GM19324 (cell line): ENCODE data around the gene CDH23.
A peak's percentile ranks its signal among the peaks of the same experiment; 100 is the strongest.

Experiments used
- ATAC-seq: cut with Tn5 transposase; IDR thresholded peaks from one replicate; pipeline ENCODE4 v1.9.1; 2021; ENCODE audit warnings: mild to moderate bottlenecking, moderate library complexity; ENCODE audit not compliant: unreplicated experiment, low FRiP score

Gene CDH23

DNA sequence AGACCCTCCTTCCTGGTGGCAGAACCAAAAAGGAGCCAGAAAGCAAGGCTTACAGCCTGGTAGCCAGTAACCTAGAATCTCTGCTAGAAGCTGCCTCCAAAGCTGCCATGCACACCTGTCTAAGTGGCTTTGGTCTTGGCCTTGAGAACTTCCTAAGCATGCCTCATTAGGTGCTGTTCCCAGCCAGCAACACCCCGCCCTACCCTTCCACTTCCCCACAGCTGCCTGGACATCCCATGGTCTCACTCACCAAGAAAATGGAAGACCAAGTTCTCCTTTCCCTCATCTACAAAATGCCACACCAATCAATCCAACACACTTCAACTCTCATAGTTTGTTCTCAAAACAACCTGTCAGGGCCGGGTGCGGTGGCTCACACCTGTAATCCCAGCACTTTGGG lies 450.1 kb downstream of the CDH23 start:
- no peak for ATAC-seq

GRCh38 chr10:71847418-71847817 lies 450.7 kb downstream of the CDH23 start:
- ATAC-seq: no peak

DNA sequence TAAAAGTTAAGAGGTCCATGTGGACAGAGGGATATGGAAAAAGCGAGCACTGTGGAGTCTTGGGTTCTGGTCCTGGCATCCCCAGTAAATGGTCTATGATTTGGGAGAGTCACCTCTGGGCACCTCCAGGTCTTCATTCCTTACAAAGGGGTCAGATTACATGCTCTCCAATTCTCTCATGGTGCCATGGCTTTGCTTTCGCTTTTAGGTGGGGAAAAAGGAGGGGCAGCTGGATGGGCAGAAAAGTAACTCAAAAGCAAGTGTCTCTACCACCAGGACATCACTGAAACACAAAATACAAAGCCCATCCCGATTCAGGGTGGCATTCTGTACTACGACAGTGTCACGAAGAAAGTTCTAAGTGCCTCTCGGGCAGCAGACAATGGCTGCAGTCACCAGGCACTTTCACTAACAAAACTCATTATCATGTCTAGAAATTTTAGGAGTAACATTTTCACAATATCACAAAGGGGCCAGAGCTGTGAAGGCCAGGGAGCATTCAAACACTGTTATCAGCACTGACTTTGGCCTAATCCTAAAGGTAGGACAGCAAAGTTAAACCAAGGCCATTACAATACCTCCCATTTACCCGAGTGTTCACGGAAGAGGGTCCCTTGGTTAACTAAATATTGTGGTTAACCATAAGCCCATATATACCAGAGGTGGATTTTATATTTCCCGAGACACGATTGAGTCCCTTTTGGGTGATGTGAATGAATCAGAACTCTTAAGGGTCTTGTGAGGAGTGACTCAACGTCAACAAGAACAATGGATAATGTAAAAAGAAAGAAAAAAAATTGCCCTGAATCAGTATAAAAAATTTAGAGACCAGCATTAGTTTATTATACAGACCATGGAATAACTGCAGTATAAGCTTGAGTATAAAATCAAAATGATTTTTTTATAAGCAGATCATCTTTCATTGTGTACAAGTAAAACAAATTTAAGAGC lies 451.9 kb downstream of the CDH23 start:
- ATAC-seq: no peak

GRCh38 chr10:71849461-71849908 lies 452.8 kb downstream of the CDH23 start:
- ATAC-seq: no peak

- no peak for ATAC-seq
Measured at GRCh38 chr10:71850021-71850742, 453.5 kb downstream of the CDH23 start.

- ATAC-seq: peak; percentile 97
Measured at GRCh38 chr10:71850743-71851464, 454.2 kb downstream of the CDH23 start, which contains the start of gene PSAP. PSAP (minus strand) TSS chr10:71851251; CDS start chr10:71851221, 30 bp downstream.

DNA sequence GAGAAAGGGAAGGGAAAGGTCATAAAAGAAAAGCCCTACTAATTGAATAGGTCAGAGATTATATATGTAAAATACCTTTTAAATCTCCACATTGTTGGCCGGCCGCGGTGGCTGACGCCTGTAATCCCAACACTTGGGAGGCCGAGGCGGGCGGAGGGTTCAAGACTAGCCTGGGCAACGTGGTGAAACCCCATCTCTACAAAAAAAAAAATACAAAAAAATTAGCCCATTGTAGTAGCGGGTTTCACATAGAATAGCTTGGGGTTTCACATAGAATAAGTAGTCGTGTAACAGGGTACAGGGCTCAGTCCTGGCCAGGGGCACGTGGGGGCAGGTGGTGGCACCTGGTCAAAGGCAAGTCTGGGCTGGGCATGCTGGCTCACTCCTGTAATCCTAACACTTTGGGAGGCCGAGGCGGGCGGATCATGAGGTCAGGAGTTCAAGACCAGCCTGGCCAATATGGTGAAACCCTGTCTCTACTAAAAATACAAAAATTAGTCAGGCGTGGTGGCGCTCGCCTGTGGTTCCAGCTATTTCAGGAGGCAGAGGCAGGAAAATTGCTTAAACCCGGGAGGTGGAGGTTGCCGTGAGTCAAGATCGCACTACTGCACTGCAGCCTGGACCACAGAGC lies 454.9 kb downstream of the CDH23 start:
- peak; percentile 26 for ATAC-seq

DNA sequence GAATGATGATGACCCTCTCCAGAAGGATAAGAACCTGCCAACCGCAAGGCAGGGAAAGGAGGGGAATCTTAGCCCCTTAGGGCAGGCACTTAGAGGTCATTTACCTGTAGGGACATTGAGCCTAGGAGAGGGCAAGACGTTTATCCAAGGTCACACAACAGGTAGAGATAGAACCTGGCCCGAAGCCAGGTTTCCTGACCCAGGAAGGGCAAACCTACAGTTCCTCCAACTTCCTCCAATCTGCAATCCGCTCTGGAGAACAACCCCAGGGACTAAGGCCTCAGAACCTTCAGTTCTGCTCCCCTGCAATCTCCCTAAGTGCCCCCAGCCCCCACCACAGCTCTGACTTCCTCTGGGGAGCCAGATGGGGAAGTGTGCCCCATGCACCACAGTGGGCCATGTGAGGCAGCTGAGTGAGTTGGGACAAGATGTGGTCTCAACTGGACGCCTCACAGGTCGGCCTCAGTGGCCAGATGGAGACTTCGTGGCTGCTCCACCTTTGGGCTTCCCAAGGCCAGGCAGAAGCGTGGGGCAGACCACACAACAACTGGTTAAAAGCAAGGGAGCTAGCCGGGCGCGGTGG lies 455.7 kb downstream of the CDH23 start:
- ATAC-seq: no peak

GRCh38 chr10:71854031-71854430 lies 457.3 kb downstream of the CDH23 start:
- ATAC-seq: no peak

DNA sequence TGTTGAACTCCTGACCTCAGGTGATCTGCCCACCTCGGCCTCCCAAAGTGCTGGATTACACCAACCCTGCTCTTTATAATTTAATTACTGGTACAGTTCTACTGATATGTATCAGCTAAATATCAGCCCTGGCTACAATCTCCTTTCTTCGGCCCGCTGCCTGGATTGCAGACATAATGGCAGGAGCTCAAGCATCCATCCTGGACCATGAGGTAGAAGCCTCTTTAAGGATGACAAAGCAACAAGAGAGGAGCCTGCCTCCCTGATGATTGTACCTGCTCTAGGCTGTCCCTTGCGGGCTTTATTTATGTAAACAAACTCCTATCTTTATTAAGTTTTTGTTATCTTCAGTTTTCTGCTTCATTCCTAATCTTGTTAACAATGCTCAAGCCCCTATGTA lies 459.9 kb downstream of the CDH23 start:
- no peak for ATAC-seq

- ATAC-seq: no peak
Measured at GRCh38 chr10:71857934-71858890, 461.5 kb downstream of the CDH23 start.

- no peak for ATAC-seq
Measured at GRCh38 chr10:71860243-71861029, 463.7 kb downstream of the CDH23 start.

DNA sequence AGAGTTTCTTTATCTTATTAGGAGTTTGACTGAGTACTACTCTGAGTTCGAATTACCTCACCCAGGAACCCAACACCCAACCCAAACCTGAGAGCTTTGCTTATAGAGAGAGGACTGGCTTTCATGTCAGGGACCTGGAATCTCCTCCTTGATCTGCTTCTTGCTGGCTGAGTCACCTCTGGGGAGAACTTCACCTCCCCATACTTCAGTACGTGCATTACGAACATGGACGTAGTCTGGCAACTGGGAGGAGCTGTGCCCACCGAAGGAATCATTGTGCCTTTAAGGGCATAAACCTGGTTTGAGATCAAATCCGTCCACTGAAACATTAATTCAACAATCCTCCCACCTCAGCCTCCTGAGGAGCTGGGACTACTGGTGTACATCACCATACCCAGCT lies 466.5 kb downstream of the CDH23 start:
- no peak for ATAC-seq

GRCh38 chr10:71864911-71865361 lies 468.2 kb downstream of the CDH23 start:
- no peak for ATAC-seq
